Stimulated activated CD8-positive, alpha-beta memory T cell treated with anti-CD3 and anti-CD28 coated beads, Interleukin-4, amount 100 ng/mL, for 48 hours (primary cell): ENCODE results near the gene SHISAL1.
A peak's percentile ranks its signal among the peaks of the same experiment; 100 is the strongest.
"Not testable (repeated sequence)": the region's sequence is repeated elsewhere in the genome, so short reads cannot be mapped to it uniquely, and the experiment has no call there.

ENCODE experiments used
- DNase-seq: peaks from one replicate; pipeline ENCODE4 v3.0.0-alpha.2; 2020

The SHISAL1 gene

GRCh38 chr22:44256556-44257485 lies 55.9 kb downstream of the SHISAL1 start:
- DNase-seq, result peak; percentile 15

GRCh38 chr22:44256085-44256484 lies 56.7 kb downstream of the SHISAL1 start:
- DNase-seq, result peak; percentile 15

GRCh38 chr22:44254811-44255210 lies 57.9 kb downstream of the SHISAL1 start:
- peak; percentile 6 for DNase-seq

DNA sequence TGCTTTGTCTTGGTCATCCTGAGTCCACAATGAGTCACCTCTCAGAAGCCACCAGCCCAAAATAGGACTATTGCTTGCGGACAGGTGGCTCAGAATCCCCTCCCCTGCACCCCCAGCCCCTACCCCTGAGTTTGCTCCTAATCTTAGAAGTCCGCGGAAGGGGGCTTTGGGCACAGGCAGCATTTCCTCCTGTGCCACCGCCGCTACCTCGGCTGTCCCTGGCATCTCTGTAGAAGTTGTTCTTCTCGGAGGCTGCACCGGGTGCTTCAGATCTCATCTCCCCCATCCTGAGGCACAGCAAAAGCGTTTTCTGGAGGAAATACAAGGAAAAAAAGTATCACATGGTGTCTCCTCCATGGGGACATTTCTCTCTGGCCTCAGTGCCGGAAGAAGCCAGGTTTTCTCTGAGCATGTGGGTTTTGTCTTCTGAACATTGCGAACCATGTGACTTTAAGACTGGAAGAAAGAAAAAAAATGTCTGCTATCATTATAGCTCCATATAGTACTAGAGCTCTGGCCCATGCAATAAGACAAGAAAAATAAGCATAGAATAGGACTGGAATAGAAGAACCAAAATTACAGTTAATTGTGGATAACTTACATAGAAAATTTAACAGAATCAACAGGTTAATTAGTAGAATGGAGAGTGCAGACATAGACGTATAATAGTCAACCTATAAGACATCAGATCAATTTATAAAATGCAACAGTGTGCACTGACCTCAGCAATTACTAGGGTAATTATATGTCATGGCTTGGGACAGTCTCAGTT lies 63.2 kb downstream of the SHISAL1 start:
- DNase-seq, result no peak

DNA sequence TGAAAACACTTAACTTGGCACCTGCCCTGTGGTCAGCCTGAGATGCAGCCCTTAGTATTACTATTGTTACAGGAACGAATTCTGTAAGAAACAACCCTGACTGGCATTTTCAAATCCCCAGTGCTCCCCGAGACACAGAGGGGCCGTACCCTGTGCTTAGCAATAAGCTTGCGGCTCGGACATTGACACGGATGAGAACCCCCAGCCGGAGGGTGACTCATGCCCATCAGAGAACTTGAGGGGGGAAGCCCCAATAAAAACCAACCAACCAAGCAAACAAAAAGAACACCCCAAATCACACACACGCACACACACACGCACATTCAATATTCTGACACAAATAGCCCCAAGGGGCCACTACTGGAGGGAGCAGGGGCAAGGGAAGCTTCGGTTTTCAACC lies 63.8 kb downstream of the SHISAL1 start:
- DNase-seq, result no peak

GRCh38 chr22:44247923-44248892 lies 64.5 kb downstream of the SHISAL1 start:
- DNase-seq, result no peak

GRCh38 chr22:44247346-44247745 lies 65.4 kb downstream of the SHISAL1 start:
- no peak for DNase-seq

GRCh38 chr22:44246615-44247326 lies 66.0 kb downstream of the SHISAL1 start:
- no peak for DNase-seq

DNA sequence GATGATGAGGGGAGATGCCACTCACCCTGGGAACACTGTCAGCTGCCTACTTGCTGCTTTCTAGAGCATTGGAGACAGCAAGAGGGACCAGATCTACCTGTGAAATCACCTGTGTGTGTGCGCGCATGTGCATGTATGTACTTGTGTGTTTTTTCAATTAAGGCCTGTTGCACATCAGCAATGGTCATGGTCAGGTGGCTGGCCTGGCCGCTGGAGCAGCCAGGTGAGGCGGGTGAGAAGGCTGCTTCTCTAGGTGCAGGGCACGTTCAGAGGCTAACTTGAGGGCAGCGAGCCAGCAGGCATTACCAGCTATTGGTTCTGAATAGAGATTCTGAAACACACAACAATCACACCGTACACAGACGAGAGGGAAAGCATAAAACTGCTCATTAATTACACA lies 66.9 kb downstream of the SHISAL1 start:
- no peak for DNase-seq

DNA sequence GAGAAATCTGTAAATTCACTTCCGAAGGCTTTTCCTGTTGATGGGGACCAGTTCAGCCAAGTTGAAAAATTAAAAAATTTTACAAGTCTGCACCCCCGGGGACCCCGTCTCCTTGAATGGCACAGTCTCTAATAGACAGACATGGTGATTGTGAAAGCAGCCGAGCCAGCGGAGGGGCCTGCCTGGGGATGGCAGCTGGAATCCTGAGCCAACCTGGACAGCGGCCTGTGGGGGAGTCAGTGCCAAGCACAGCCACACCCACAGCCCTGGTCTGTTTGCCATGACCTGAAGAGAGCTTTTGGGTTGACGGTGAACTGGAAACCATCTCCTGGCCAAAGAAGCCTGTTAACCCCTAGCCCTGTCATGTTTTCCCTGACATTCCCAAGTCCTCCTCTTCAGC lies 67.3 kb downstream of the SHISAL1 start:
- no peak for DNase-seq

DNA sequence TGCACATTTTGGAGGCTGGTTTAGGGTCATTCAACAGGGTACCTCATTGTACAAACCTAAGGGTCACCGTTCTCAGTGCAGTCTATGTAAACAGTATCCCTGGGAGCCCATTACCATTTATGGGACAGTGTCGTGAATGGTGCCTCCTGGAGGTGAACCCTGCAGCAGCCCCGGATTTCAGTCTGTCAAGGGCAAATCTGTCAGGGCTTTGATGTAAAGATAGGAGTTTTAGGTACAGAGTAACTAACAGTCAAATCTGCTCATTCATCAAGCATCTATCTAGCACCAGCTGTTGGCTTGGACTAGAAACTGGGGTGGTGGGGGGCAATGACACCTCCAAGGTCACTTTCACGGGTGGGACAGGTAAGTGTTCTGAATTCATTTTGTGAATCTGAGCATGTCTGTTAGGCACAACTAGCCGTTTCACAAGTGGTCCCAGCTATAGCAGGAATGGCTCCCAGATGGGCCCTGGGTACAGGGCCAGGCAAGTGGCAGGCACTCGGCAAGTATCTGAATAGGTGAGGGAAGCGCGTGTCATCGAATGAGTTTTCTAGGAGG lies 68.4 kb downstream of the SHISAL1 start:
- no peak for DNase-seq

GRCh38 chr22:44243761-44244160 lies 69.0 kb downstream of the SHISAL1 start:
- no peak for DNase-seq

- no peak for DNase-seq
Observed at GRCh38 chr22:44242946-44243724, 69.6 kb downstream of the SHISAL1 start.

- not testable (repeated sequence) for DNase-seq
Observed at GRCh38 chr22:44241121-44241520, 71.6 kb downstream of the SHISAL1 start.

DNA sequence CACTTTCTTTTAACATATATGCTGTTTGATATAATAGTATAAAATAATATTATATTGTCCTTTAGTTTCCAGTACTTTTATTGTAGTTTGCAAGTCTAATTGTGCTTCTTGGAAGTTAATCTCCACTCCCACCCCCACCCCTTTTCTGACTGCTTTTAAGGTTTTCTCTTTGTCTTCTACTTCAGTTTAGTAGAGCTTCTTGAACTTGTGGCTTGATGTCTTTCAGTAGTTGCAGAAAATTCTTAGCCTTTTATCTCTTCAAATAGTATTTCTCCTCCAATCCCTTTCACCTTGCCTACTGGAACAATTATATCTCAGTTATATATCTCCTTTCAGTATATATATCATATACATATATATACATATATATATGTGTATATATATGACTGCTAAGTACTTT lies 75.5 kb downstream of the SHISAL1 start:
- DNase-seq, result no peak

DNA sequence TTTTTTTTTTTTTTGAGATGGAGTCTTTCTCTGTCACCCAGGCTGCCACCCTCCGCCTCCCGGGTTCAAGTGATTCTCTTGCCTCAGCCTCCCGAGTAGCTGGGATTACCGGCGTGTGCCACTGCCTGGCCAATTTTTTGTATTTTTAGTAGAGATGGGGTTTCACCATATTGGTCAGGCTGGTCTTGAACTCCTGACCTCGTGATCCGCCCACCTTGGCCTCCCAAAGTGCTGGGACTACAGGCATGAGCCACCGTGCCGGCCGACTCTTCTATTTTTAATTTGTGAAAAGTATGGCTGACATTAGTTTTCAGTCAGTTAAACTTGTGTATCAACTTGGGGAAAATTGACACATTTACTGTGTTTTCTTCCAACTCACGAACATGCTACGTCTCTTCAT lies 78.4 kb downstream of the SHISAL1 start:
- not testable (repeated sequence) for DNase-seq

- no peak for DNase-seq
Observed at GRCh38 chr22:44231233-44231632, 81.5 kb downstream of the SHISAL1 start.

GRCh38 chr22:44229809-44230208 lies 82.9 kb downstream of the SHISAL1 start:
- no peak for DNase-seq

DNA sequence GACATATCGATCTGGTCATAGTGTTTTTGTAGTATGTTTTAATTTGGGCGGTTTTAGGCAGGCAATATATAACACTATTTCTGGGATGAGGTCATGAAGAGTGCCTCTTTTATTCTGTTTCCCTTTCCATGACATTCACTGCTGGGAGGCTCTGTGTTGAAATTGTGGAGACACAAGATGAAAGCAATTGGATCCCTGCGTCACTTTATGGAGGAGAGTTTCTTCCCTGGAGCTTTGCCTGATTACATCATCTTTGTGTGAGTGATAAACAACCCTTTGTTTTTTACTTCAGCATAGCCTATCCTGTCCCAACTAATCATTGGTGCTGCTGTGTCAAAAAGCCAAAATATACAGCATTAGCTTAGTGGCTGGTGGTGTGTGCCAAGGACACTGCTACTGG lies 83.4 kb downstream of the SHISAL1 start:
- DNase-seq, result no peak

GRCh38 chr22:44225812-44226211 lies 86.9 kb downstream of the SHISAL1 start:
- no peak for DNase-seq
